H1 (cell line): ENCODE data around the gene ATP6V1E1. TPM values are rescaled to one million over a fixed set of nuclear protein-coding genes. Genes with fewer than 3 reads are reported as not detected.

Experiments
- ASH2L ChIP-seq: fragments of 200-600, 300-600 bp; sonication (generic); IDR thresholded peaks from one replicate; pipeline ENCODE4 v1.7.1; 2017; ENCODE audit warnings: low read length
- BACH1 ChIP-seq: IDR thresholded peaks from 2 replicates; pipeline ENCODE4 v1.6.1; 2012; ENCODE audit warnings: low read length, improper control_type of control experiment
- BCL11A ChIP-seq, 2 experiments: IDR thresholded peaks; one replicate each; pipeline ENCODE4 v1.6.1; 2011; ENCODE audit warnings: low read depth in 2 of 2, low read length in 2 of 2, mild to moderate bottlenecking in 2 of 2
- CEBPB ChIP-seq: IDR thresholded peaks from 2 replicates; pipeline ENCODE4 v1.6.1; 2012; ENCODE audit warnings: low read depth, low read length
- CHD1 ChIP-seq: IDR thresholded peaks from 2 replicates; pipeline ENCODE4 v1.6.1; 2012; ENCODE audit warnings: low read depth, low read length, improper control_type of control experiment
- CREB1 ChIP-seq: IDR thresholded peaks from 2 replicates; pipeline ENCODE4 v1.6.1; 2012; ENCODE audit warnings: inconsistent platforms
- EP300 ChIP-seq, 2 experiments: IDR thresholded peaks; 1 replicate in 1 of 2; 2 replicates in 1 of 2; pipeline ENCODE4 v1.6.1; 2011 to 2012; ENCODE audit warnings: low read depth in 2 of 2, low read length in 2 of 2, mild to moderate bottlenecking in 2 of 2, borderline replicate concordance in 1 of 2, inconsistent platforms in 1 of 2, moderate library complexity in 1 of 2
- GABPA ChIP-seq: IDR thresholded peaks from 2 replicates; pipeline ENCODE4 v1.6.1; 2011; ENCODE audit warnings: mild to moderate bottlenecking, low read length, moderate library complexity, borderline replicate concordance; ENCODE audit not compliant: insufficient read depth
- GTF2F1 ChIP-seq: IDR thresholded peaks from 2 replicates; pipeline ENCODE4 v1.6.1; 2012; ENCODE audit warnings: low read depth, low read length, improper control_type of control experiment, borderline replicate concordance
- MAFK ChIP-seq: IDR thresholded peaks from 2 replicates; pipeline ENCODE4 v1.6.1; 2012; ENCODE audit warnings: low read depth, mild to moderate bottlenecking, improper control_type of control experiment, low read length
- NANOG ChIP-seq: IDR thresholded peaks from 2 replicates; pipeline ENCODE4 v1.6.1; 2011; ENCODE audit warnings: low read length, low read depth, mild to moderate bottlenecking, inconsistent platforms; ENCODE audit not compliant: insufficient read depth, poor library complexity, severe bottlenecking
- POU5F1 ChIP-seq: IDR thresholded peaks from 2 replicates; pipeline ENCODE4 v1.6.1; 2011; ENCODE audit warnings: low read depth, mild to moderate bottlenecking, low read length, moderate library complexity
- RAD21 ChIP-seq, 2 experiments: IDR thresholded peaks in 1 of 2; conservative IDR thresholded peaks in 1 of 2; 2 replicates each; pipeline ENCODE4 v1.6.1; 2011; ENCODE audit warnings: low read depth in 2 of 2, low read length in 2 of 2, improper control_type of control experiment in 1 of 2, inconsistent platforms in 1 of 2, mild to moderate bottlenecking in 1 of 2, moderate library complexity in 1 of 2
- RNF2 ChIP-seq: fragments of 200-900, 300-1000 bp; sonication (generic); IDR thresholded peaks from 2 replicates; pipeline ENCODE4 v1.7.1; 2016; ENCODE audit warnings: borderline replicate concordance, low read depth, mild to moderate bottlenecking, antibody characterized with exemption, low read length; ENCODE audit not compliant: poor library complexity, severe bottlenecking; ENCODE audit errors: missing control alignments
- SIN3A ChIP-seq, 2 experiments: IDR thresholded peaks in 1 of 2; conservative IDR thresholded peaks in 1 of 2; 2 replicates each; pipeline ENCODE4 v1.6.1; 2011 to 2012; ENCODE audit warnings: low read length in 2 of 2, improper control_type of control experiment in 1 of 2, low read depth in 1 of 2, mild to moderate bottlenecking in 1 of 2
- SRF ChIP-seq: IDR thresholded peaks from 2 replicates; pipeline ENCODE4 v1.6.1; 2011; ENCODE audit warnings: mild to moderate bottlenecking, low read depth, low read length, moderate library complexity
- TCF12 ChIP-seq: IDR thresholded peaks from 2 replicates; pipeline ENCODE4 v1.6.1; 2011; ENCODE audit warnings: low read depth, mild to moderate bottlenecking, low read length
- TEAD4 ChIP-seq: IDR thresholded peaks from 2 replicates; pipeline ENCODE4 v1.6.1; 2012; ENCODE audit warnings: low read depth, low read length, inconsistent platforms, mixed read lengths
- polyA plus RNA-seq, 7 experiments: library from polyadenylated mRNA; depleted of rRNA in 3 of 7; stranded (reverse) in 5 of 7; unstranded in 2 of 7; fragments of >200 nt in 5 of 7; fragments of 200-250 nt in 2 of 7; gene quantifications; 1 replicate in 5 of 7; 2 replicates in 1 of 7; 4 replicates in 1 of 7; pipeline versions ENCODE4 v1.2.1 to v1.2.3, GENCODE V29; 2011 to 2013; ENCODE audit warnings: missing spikeins in 2 of 7, mixed read lengths in 2 of 7
- total RNA-seq: library from RNA; stranded (reverse); fragmentation: NEBNext Ultra II Directional; extraction: Animal tissue kit (Norgen Biotek cat#: 25700); gene quantifications from 2 replicates; pipeline ENCODE4 v1.2.1, GENCODE V29; 2021
- TF ChIP-seq, protein P1 (sequence below): IDR thresholded peaks from 2 replicates; pipeline ENCODE4 v1.6.1; 2011; ENCODE audit warnings: low read depth, mild to moderate bottlenecking, low read length; ENCODE audit not compliant: insufficient read depth

ATP6V1E1 gene
- total and polyA plus RNA-seq, 2 of the 8 experiments (the other 6 are each of a cell fraction or from before 2014, with no cell fraction given), result 80.4 to 88.1 TPM

DNA sequence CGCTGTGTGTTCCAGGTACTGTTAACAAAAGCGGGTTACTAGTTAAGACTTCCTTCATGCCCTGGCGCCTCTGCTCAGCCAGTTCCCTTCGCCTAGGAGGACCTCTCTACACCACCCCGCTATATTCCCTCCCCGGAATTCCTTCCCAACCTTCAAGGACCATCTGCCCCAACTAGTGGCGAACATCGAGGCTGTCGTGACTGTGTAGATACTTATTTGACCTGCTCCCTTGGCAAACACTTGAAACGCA is 9.6 kb upstream of the ATP6V1E1 start (continued):
- TF ChIP-seq NANOG, result no peak
- no peak for TF ChIP-seq MAFK
- TF ChIP-seq BCL11A (IDR thresholded peaks at IDR 0.05; ENCODE audit: low read depth in 2 of 2, low read length in 2 of 2), result no peak
- TF ChIP-seq GTF2F1, result no peak
- TF ChIP-seq, protein P1, sequence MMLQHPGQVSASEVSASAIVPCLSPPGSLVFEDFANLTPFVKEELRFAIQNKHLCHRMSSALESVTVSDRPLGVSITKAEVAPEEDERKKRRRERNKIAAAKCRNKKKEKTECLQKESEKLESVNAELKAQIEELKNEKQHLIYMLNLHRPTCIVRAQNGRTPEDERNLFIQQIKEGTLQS, result no peak
- no peak for TF ChIP-seq CREB1
- no peak for TF ChIP-seq SRF
- 0 out of 2 replicates have a peak, but pooled peaks have one; percentile 55 for TF ChIP-seq TEAD4
- no peak for TF ChIP-seq EP300 (IDR thresholded peaks at IDR 0.05; ENCODE audit: borderline replicate concordance in 1 of 2, low read depth in 2 of 2, low read length in 2 of 2)
- TF ChIP-seq BACH1, result no peak
- TF ChIP-seq SIN3A (conservative IDR thresholded peaks at IDR 0.05 in 1 of 2, IDR thresholded peaks at IDR 0.05 in 1 of 2; ENCODE audit: low read depth in 1 of 2, low read length in 2 of 2), result 0 out of 4 replicates have a peak, but pooled peaks of 1 of the 2 experiments have one; percentile 32
- no peak for TF ChIP-seq TCF12
- no peak for TF ChIP-seq CHD1
- no peak; a peak in 1 of 4 replicates for TF ChIP-seq RAD21 (IDR thresholded peaks at IDR 0.05 in 1 of 2, conservative IDR thresholded peaks at IDR 0.05 in 1 of 2; ENCODE audit: low read depth in 2 of 2, low read length in 2 of 2)
- no peak for TF ChIP-seq RNF2
- TF ChIP-seq GABPA, result no peak
- no peak for TF ChIP-seq ASH2L
- no peak for TF ChIP-seq CEBPB
- TF ChIP-seq POU5F1, result no peak
